ENCODE measurements around the gene OTUB1.

Gene OTUB1

GRCh38 chr11:64039012-64039665 is 52.9 kb downstream of the OTUB1 start:
- no peak overlapping the region for H3K4me3 ChIP-seq (ENCODE audit: low read depth, low read length)
- TF ChIP-seq CTCF (IDR thresholded peaks at IDR 0.05; ENCODE audit: borderline replicate concordance, insufficient read depth, low read depth, low read length): no peak

GRCh38 chr11:64040684-64041322 is 54.6 kb downstream of the OTUB1 start:
- peak; percentile 48; the same call in 1 of the 2 replicates for TF ChIP-seq CTCF (IDR thresholded peaks at IDR 0.05; ENCODE audit: borderline replicate concordance, insufficient read depth, low read depth, low read length)
- no peak overlapping the region for H3K4me3 ChIP-seq (ENCODE audit: low read depth, low read length)

- TF ChIP-seq CTCF (IDR thresholded peaks at IDR 0.05; ENCODE audit: borderline replicate concordance, insufficient read depth, low read depth, low read length): no peak
- no peak overlapping the region for H3K4me3 ChIP-seq (ENCODE audit: low read depth, low read length)
These were observed 55.6 kb downstream of the OTUB1 start for GRCh38 chr11:64041846-64042245.

- no peak overlapping the region for H3K4me3 ChIP-seq (ENCODE audit: low read depth, low read length)
- TF ChIP-seq CTCF (IDR thresholded peaks at IDR 0.05; ENCODE audit: borderline replicate concordance, insufficient read depth, low read depth, low read length): no peak
These were observed 56.1 kb downstream of the OTUB1 start for GRCh38 chr11:64042301-64042700.

- no peak overlapping the region for H3K4me3 ChIP-seq (ENCODE audit: low read depth, low read length)
- no peak for TF ChIP-seq CTCF (IDR thresholded peaks at IDR 0.05; ENCODE audit: borderline replicate concordance, insufficient read depth, low read depth, low read length)
These were observed 57.3 kb downstream of the OTUB1 start for GRCh38 chr11:64043545-64043944.

GRCh38 chr11:64044730-64045393 is 58.6 kb downstream of the OTUB1 start:
- no peak for TF ChIP-seq CTCF (IDR thresholded peaks at IDR 0.05; ENCODE audit: borderline replicate concordance, insufficient read depth, low read depth, low read length)
- no peak overlapping the region for H3K4me3 ChIP-seq (ENCODE audit: low read depth, low read length)
